ENCODE results near the gene SPTBN1.

DNA sequence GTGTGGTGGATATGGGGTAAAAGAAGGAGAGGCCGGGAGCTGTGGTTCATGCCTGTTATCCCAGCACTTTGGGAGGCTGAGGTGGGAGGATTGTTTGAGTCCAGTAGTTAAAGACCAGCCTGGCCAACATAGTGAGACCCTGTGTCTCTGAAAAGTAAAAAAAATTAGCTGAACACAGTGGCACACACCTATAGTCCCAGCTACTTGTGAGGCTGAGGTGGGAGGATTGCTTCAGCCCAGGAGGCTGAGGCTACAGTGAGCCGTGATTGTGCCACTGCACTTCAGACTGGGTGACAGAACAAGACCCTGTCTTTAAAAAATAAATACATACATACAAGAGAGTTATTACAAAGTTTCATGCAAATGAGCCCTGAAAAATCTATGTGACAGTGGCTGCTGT, 80.6 kb downstream of the SPTBN1 start:
- TF ChIP-seq POLR2AphosphoS5 (IDR thresholded peaks at IDR 0.05) = no peak
- no peak for TF ChIP-seq POLR2A (IDR thresholded peaks at IDR 0.05)
- TF ChIP-seq, protein P1, sequence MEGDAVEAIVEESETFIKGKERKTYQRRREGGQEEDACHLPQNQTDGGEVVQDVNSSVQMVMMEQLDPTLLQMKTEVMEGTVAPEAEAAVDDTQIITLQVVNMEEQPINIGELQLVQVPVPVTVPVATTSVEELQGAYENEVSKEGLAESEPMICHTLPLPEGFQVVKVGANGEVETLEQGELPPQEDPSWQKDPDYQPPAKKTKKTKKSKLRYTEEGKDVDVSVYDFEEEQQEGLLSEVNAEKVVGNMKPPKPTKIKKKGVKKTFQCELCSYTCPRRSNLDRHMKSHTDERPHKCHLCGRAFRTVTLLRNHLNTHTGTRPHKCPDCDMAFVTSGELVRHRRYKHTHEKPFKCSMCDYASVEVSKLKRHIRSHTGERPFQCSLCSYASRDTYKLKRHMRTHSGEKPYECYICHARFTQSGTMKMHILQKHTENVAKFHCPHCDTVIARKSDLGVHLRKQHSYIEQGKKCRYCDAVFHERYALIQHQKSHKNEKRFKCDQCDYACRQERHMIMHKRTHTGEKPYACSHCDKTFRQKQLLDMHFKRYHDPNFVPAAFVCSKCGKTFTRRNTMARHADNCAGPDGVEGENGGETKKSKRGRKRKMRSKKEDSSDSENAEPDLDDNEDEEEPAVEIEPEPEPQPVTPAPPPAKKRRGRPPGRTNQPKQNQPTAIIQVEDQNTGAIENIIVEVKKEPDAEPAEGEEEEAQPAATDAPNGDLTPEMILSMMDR (IDR thresholded peaks at IDR 0.05) = no peak

All from stomach (tissue), 4 donors.